Measurements from ENCODE around the gene CEND1. TPM values are rescaled to one million over a fixed set of nuclear protein-coding genes. Genes with fewer than 3 reads are reported as not detected.

CEND1 gene
- total and polyA plus RNA-seq, 2 of the 13 experiments (the other 11 are each of a cell fraction or from before 2014, with no cell fraction given), result not detected

DNA sequence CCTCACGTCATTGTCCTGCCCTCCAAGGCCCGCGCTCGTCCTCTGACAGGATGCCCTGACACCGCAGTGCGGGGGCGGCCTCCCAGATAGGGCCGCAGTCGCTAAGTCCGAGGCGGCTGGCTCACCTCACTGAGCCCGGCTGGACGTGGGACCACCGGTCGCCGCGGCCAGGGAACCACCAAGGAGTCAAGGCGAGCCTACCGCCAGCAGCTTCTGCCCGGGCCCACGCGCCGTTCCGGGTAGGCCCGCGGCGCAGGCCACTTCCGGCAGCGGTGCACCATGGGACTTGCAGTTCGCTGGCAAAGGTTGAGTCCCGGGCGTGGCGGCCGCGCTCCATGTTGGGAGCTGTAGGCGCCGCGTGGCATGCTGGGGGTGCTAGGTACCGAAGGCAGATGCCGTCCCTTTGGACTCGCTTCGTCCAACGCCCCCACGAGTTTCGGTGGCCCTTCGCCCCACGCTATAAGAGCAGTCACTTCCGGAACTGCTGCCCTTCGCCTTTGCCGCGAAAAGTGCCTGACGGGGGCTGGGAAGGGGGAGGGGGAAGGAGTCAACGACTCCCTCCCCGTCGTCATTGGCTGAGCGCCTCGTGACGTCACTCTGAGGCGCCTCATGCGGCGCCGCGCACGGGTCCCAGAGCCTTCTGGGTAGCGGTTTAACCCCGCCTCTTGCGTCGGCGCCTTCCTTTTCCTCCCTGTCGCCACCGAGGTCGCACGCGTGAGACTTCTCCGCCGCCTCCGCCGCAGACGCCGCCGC is 19.6 kb upstream of the CEND1 start, which contains the start of gene RPLP2 (continued):
- TF ChIP-seq, protein P1, sequence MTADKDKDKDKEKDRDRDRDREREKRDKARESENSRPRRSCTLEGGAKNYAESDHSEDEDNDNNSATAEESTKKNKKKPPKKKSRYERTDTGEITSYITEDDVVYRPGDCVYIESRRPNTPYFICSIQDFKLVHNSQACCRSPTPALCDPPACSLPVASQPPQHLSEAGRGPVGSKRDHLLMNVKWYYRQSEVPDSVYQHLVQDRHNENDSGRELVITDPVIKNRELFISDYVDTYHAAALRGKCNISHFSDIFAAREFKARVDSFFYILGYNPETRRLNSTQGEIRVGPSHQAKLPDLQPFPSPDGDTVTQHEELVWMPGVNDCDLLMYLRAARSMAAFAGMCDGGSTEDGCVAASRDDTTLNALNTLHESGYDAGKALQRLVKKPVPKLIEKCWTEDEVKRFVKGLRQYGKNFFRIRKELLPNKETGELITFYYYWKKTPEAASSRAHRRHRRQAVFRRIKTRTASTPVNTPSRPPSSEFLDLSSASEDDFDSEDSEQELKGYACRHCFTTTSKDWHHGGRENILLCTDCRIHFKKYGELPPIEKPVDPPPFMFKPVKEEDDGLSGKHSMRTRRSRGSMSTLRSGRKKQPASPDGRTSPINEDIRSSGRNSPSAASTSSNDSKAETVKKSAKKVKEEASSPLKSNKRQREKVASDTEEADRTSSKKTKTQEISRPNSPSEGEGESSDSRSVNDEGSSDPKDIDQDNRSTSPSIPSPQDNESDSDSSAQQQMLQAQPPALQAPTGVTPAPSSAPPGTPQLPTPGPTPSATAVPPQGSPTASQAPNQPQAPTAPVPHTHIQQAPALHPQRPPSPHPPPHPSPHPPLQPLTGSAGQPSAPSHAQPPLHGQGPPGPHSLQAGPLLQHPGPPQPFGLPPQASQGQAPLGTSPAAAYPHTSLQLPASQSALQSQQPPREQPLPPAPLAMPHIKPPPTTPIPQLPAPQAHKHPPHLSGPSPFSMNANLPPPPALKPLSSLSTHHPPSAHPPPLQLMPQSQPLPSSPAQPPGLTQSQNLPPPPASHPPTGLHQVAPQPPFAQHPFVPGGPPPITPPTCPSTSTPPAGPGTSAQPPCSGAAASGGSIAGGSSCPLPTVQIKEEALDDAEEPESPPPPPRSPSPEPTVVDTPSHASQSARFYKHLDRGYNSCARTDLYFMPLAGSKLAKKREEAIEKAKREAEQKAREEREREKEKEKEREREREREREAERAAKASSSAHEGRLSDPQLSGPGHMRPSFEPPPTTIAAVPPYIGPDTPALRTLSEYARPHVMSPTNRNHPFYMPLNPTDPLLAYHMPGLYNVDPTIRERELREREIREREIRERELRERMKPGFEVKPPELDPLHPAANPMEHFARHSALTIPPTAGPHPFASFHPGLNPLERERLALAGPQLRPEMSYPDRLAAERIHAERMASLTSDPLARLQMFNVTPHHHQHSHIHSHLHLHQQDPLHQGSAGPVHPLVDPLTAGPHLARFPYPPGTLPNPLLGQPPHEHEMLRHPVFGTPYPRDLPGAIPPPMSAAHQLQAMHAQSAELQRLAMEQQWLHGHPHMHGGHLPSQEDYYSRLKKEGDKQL (CRISPR knock-in tag; IDR thresholded peaks at IDR 0.05; ENCODE audit: low read depth), result no peak
- TF ChIP-seq ZNF816 (CRISPR knock-in tag; IDR thresholded peaks at IDR 0.05; ENCODE audit: borderline replicate concordance), result peak; percentile 87; the same call in 1 of the 2 replicates
- TF ChIP-seq, protein P2, sequence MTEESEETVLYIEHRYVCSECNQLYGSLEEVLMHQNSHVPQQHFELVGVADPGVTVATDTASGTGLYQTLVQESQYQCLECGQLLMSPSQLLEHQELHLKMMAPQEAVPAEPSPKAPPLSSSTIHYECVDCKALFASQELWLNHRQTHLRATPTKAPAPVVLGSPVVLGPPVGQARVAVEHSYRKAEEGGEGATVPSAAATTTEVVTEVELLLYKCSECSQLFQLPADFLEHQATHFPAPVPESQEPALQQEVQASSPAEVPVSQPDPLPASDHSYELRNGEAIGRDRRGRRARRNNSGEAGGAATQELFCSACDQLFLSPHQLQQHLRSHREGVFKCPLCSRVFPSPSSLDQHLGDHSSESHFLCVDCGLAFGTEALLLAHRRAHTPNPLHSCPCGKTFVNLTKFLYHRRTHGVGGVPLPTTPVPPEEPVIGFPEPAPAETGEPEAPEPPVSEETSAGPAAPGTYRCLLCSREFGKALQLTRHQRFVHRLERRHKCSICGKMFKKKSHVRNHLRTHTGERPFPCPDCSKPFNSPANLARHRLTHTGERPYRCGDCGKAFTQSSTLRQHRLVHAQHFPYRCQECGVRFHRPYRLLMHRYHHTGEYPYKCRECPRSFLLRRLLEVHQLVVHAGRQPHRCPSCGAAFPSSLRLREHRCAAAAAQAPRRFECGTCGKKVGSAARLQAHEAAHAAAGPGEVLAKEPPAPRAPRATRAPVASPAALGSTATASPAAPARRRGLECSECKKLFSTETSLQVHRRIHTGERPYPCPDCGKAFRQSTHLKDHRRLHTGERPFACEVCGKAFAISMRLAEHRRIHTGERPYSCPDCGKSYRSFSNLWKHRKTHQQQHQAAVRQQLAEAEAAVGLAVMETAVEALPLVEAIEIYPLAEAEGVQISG (CRISPR knock-in tag; IDR thresholded peaks at IDR 0.05), result peak; percentile 93
- TF ChIP-seq, protein P3, sequence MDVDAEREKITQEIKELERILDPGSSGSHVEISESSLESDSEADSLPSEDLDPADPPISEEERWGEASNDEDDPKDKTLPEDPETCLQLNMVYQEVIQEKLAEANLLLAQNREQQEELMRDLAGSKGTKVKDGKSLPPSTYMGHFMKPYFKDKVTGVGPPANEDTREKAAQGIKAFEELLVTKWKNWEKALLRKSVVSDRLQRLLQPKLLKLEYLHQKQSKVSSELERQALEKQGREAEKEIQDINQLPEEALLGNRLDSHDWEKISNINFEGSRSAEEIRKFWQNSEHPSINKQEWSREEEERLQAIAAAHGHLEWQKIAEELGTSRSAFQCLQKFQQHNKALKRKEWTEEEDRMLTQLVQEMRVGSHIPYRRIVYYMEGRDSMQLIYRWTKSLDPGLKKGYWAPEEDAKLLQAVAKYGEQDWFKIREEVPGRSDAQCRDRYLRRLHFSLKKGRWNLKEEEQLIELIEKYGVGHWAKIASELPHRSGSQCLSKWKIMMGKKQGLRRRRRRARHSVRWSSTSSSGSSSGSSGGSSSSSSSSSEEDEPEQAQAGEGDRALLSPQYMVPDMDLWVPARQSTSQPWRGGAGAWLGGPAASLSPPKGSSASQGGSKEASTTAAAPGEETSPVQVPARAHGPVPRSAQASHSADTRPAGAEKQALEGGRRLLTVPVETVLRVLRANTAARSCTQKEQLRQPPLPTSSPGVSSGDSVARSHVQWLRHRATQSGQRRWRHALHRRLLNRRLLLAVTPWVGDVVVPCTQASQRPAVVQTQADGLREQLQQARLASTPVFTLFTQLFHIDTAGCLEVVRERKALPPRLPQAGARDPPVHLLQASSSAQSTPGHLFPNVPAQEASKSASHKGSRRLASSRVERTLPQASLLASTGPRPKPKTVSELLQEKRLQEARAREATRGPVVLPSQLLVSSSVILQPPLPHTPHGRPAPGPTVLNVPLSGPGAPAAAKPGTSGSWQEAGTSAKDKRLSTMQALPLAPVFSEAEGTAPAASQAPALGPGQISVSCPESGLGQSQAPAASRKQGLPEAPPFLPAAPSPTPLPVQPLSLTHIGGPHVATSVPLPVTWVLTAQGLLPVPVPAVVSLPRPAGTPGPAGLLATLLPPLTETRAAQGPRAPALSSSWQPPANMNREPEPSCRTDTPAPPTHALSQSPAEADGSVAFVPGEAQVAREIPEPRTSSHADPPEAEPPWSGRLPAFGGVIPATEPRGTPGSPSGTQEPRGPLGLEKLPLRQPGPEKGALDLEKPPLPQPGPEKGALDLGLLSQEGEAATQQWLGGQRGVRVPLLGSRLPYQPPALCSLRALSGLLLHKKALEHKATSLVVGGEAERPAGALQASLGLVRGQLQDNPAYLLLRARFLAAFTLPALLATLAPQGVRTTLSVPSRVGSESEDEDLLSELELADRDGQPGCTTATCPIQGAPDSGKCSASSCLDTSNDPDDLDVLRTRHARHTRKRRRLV (CRISPR knock-in tag; IDR thresholded peaks at IDR 0.05), result peak; percentile 91
- TF ChIP-seq, protein P4, sequence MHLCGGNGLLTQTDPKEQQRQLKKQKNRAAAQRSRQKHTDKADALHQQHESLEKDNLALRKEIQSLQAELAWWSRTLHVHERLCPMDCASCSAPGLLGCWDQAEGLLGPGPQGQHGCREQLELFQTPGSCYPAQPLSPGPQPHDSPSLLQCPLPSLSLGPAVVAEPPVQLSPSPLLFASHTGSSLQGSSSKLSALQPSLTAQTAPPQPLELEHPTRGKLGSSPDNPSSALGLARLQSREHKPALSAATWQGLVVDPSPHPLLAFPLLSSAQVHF (CRISPR knock-in tag; IDR thresholded peaks at IDR 0.05), result peak; percentile 54; the same call in 1 of the 2 replicates
- peak; percentile 98; the same call in 1 of the 2 replicates for TF ChIP-seq ZNF550 (CRISPR knock-in tag; IDR thresholded peaks at IDR 0.05; ENCODE audit: borderline replicate concordance)
- no peak for TF ChIP-seq ZNF207 (IDR thresholded peaks at IDR 0.05; ENCODE audit: borderline replicate concordance)
- TF ChIP-seq BCL6 (CRISPR knock-in tag; IDR thresholded peaks at IDR 0.05), result peak; percentile 63
- TF ChIP-seq ZGPAT (CRISPR knock-in tag; IDR thresholded peaks at IDR 0.05), result peak; percentile 84
- TF ChIP-seq, protein P5, sequence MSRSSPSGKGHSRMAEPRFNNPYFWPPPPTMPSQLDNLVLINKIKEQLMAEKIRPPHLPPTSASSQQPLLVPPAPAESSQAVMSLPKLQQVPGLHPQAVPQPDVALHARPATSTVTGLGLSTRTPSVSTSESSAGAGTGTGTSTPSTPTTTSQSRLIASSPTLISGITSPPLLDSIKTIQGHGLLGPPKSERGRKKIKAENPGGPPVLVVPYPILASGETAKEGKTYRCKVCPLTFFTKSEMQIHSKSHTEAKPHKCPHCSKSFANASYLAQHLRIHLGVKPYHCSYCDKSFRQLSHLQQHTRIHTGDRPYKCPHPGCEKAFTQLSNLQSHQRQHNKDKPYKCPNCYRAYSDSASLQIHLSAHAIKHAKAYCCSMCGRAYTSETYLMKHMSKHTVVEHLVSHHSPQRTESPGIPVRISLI (CRISPR knock-in tag; IDR thresholded peaks at IDR 0.05; ENCODE audit: borderline replicate concordance), result peak; percentile 49; the same call in 1 of the 2 replicates

Measured in HepG2 (cell line).